Measurements from ENCODE around the gene CDC42BPB. TPM values are rescaled to one million over a fixed set of nuclear protein-coding genes. Genes with fewer than 3 reads are reported as not detected.

The CDC42BPB gene
- total RNA-seq, 1 donor from 2014 or later: 55.0 TPM

DNA sequence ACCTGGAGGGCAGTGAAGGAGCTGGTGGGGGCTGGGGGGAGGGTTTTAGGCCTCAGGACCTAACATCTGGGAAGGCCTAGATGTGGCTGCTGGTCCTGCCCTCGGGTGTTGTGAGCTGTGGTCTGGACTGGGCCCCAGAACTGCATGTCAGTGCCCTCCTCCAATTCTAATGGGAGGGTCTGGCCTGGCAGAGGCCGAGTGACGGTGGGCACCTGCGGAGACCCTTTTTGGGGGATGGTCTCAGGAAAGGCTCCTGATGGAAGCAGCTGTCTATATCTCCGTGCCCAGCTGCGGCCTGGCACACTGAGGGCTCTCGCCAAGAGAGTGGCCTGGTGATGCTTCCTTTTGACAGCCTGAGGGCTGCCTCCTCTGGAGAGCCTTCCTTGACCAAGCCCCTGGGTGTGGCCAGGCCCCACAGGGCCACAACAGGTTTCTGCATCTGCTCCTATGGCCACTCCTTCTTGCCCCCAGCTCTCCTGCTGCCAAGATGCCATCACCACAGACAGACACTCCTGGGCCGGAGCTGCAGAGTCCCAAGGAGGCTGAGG is 42.5 kb upstream of the CDC42BPB start:
- TF ChIP-seq, protein P1, sequence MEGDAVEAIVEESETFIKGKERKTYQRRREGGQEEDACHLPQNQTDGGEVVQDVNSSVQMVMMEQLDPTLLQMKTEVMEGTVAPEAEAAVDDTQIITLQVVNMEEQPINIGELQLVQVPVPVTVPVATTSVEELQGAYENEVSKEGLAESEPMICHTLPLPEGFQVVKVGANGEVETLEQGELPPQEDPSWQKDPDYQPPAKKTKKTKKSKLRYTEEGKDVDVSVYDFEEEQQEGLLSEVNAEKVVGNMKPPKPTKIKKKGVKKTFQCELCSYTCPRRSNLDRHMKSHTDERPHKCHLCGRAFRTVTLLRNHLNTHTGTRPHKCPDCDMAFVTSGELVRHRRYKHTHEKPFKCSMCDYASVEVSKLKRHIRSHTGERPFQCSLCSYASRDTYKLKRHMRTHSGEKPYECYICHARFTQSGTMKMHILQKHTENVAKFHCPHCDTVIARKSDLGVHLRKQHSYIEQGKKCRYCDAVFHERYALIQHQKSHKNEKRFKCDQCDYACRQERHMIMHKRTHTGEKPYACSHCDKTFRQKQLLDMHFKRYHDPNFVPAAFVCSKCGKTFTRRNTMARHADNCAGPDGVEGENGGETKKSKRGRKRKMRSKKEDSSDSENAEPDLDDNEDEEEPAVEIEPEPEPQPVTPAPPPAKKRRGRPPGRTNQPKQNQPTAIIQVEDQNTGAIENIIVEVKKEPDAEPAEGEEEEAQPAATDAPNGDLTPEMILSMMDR (IDR thresholded peaks at IDR 0.05; ENCODE audit: insufficient read depth, low read length, severe bottlenecking): no peak
- Histone ChIP-seq H3K27me3 (ENCODE audit: control insufficient read depth, insufficient read depth, low read length) (peaks cover 35% of the 10 kb centered on the region), H3K36me3 (ENCODE audit: control insufficient read depth, insufficient read depth, low read length) (no peaks in the 10 kb centered on the region), H3K4me3 (ENCODE audit: low read depth, low read length) (no peak overlapping the region)
- DNase-seq (ENCODE audit: low read depth) (no peak), FAIRE-seq (no peak)

GRCh38 chr14:103099081-103099732 is 41.9 kb upstream of the CDC42BPB start:
- DNase-seq (ENCODE audit: low read depth) (no peak), FAIRE-seq (no peak)
- H3K27me3 ChIP-seq (ENCODE audit: control insufficient read depth, insufficient read depth, low read length): peaks cover 30% of the 10 kb centered on the region

GRCh38 chr14:103097994-103098957 is 40.9 kb upstream of the CDC42BPB start:
- TF ChIP-seq, protein P1 (IDR thresholded peaks at IDR 0.05; ENCODE audit: insufficient read depth, low read length, severe bottlenecking): no peak
- DNase-seq (ENCODE audit: low read depth) (no peak), FAIRE-seq (no peak)
- Histone ChIP-seq H3K4me3 (ENCODE audit: low read depth, low read length) (no peak overlapping the region), H3K36me3 (ENCODE audit: control insufficient read depth, insufficient read depth, low read length) (no peaks in the 10 kb centered on the region), H3K27me3 (ENCODE audit: control insufficient read depth, insufficient read depth, low read length) (peaks cover 24% of the 10 kb centered on the region)

More at GRCh38 chr14:103099081-103099732, 41.9 kb upstream of the CDC42BPB start:
- TF ChIP-seq, protein P1 (IDR thresholded peaks at IDR 0.05; ENCODE audit: insufficient read depth, low read length, severe bottlenecking): no peak
- H3K36me3 ChIP-seq (ENCODE audit: control insufficient read depth, insufficient read depth, low read length): no peaks in the 10 kb centered on the region
- H3K4me3 ChIP-seq (ENCODE audit: low read depth, low read length): no peak overlapping the region

DNA sequence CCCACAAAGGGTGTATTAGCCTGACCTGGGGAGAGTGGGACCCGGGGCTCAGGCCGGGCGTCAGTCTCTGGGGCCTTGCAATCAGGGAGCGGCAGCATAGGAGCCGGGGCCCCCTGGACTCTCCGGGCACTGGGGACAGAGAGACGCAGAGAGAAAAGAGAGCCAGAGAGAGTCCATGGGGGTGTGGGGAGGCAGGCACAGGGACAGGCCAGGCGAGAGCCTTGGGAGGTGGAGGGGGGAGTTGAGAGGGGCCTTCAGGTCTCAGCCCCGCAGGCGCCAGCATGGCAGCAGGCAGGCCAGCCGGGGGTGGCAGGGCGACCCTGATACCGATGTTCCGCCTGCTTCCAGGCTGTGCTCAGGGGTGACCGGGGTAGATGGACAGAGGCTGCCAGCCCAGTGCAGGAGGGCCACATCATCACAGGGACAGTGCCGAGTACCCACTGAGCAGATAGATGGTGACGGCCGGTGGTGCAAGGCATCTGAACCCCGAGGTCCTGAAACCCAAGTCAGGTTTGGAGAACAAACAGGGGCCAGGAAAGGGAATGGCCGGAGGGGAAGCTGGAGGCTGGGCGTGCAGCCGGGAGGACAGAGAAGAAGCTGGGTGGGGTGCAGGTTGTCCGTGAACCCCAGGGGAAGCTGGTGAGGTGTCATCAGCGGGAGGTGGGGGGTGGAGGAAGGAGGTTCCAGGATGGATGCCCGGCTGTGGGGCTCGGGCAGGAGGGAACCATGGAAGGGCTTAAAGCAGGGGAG is 40.1 kb upstream of the CDC42BPB start:
- no peak for DNase-seq (ENCODE audit: low read depth)
- FAIRE-seq: no peak
- H3K27me3 ChIP-seq (ENCODE audit: control insufficient read depth, insufficient read depth, low read length): peaks cover 17% of the 10 kb centered on the region

DNA sequence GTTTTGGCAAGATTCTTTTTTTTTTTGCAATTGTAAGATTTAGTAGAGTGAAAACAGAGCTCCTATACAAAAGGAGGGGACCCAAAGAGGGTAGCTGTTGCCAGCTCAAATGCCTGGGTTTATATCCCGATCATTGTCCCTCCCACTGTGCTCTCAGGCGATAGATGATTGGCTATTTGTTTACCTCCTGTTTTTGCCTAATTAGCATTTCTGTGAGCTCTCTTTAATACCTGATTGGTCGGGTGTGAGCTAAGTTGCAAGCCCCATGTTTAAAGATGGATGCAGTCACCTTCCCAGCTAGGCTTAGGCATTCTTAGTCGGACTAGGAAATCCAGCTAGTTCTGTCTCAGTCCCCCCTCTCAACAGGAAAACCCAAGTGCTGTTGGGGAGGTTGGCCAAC is 39.0 kb upstream of the CDC42BPB start:
- DNase-seq (ENCODE audit: low read depth) (no peak), FAIRE-seq (no peak)
- H3K4me3 ChIP-seq (ENCODE audit: low read depth, low read length): no peak overlapping the region
- no peaks in the 10 kb centered on the region for H3K36me3 ChIP-seq (ENCODE audit: control insufficient read depth, insufficient read depth, low read length)
- H3K27me3 ChIP-seq (ENCODE audit: control insufficient read depth, insufficient read depth, low read length): peaks cover 8% of the 10 kb centered on the region
- TF ChIP-seq, protein P1 (IDR thresholded peaks at IDR 0.05; ENCODE audit: insufficient read depth, low read length, severe bottlenecking): no peak

More for the DNA sequence above, 40.1 kb upstream of the CDC42BPB start:
- H3K36me3 ChIP-seq (ENCODE audit: control insufficient read depth, insufficient read depth, low read length): no peaks in the 10 kb centered on the region
- no peak overlapping the region for H3K4me3 ChIP-seq (ENCODE audit: low read depth, low read length)
- TF ChIP-seq, protein P1 (IDR thresholded peaks at IDR 0.05; ENCODE audit: insufficient read depth, low read length, severe bottlenecking): no peak

Measured in bronchial epithelial cell (primary cell).